Coronary artery (tissue), 2 donors: Measurements from ENCODE around the gene PML.

ENCODE experiments used
- DNase-seq: peaks from one replicate; pipeline ENCODE4 v3.0.0-alpha.2; 2017; ENCODE audit warnings: low spot score
- H3K27ac ChIP-seq, 2 donors: fragments of 200-600 bp; sonication (generic); one replicate each; pipeline ENCODE4 v1.5.1; 2016 to 2019
- H3K4me3 ChIP-seq: fragments of 200-600 bp; sonication (generic); 2 replicates; pipeline ENCODE4 v1.5.1; 2016; ENCODE audit warnings: mild to moderate bottlenecking, moderate library complexity
- CTCF ChIP-seq: fragments of 200-600 bp; sonication (generic); IDR thresholded peaks from one replicate; pipeline ENCODE4 v1.5.1; 2019; ENCODE audit warnings: antibody characterized with exemption

PML gene

DNA sequence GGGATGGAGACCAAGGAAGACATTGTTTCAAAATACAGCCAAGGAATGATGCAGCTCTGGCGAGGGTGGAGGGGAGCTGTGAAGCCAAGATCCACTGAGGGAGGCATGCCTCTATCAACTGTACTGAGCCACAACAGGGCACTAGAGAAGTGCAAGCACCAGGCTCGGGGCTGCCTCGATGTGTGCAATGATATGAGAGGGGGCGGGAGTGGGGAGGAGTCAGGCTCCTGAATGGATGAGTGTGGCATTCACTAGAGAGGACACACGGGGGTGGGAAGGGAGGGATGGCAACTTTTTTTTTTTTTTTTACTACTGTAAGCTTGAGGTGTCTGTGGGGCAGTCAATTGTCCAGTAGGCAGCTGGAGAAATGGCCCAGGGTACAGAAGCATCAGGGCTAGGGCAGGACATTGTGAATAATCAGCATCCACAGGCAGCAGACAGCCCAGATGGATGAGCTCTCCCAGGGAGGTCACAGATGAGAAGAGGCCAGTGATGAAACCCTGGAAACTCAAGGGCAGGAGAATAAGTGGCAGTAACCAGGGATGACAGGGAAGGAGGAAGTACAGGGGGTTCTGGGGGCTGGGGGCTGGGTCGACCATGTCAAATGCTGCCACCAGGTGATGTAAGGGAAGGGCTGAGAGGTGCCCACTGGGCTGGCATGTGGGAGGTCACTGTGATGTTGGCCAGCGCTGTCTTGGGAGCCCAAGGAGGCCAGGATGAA, 8.3 kb upstream of the PML start:
- TF ChIP-seq CTCF = no peak
- no peak overlapping the region for H3K4me3 ChIP-seq
- DNase-seq = no peak
- H3K27ac ChIP-seq = peak overlapping the region in 1 of 2 donors; percentile 94

- peak overlapping the region in 1 of 2 donors; percentile 93 for H3K27ac ChIP-seq
- no peak for DNase-seq
- TF ChIP-seq CTCF = no peak
- H3K4me3 ChIP-seq = no peak overlapping the region
Observed at GRCh38 chr15:73986776-73987056, 7.8 kb upstream of the PML start.

GRCh38 chr15:73987250-73987649, 7.3 kb upstream of the PML start:
- no peak for DNase-seq
- H3K27ac ChIP-seq = peak overlapping the region in 1 of 2 donors; percentile 93
- no peak overlapping the region for H3K4me3 ChIP-seq
- no peak for TF ChIP-seq CTCF

DNA sequence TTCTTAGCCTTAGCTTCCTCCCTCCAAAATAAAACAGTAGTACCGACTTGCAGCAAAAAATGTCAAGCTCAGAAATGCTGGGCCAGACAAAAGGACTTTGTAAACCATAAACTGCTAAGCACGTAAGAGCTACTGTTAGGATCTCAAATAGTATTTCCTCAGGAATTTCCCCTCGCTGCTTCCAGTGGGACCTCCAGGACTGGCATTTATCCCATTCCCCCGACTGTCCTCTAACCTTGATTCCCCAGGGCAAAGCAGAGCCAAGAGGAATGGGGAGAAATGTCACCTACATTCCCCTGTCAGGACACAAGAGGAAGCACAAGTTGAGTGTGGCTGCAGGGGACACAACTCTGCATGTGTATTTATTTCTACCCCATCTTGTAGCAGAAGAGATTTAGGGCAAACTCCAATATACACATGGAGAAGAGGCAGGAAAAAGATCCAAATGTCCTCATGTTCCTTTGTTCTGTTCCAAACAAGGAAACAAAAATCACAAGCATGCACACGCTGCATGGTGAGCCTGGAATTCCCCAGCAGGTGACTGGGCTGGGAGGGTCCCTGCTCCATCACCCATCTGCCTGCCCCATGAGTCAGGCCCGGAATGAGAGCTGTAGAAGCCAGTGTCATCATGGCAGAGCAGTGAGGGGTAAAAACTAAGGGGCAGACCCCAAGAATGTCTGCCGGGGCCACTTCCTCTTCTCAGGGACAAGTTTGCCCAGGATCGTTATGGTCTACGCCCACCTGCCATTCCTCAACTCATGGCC, 6.7 kb upstream of the PML start:
- Histone ChIP-seq H3K27ac (peak overlapping the region in 1 of 2 donors; percentile 93), H3K4me3 (no peak overlapping the region)
- no peak for TF ChIP-seq CTCF
- no peak for DNase-seq

DNA sequence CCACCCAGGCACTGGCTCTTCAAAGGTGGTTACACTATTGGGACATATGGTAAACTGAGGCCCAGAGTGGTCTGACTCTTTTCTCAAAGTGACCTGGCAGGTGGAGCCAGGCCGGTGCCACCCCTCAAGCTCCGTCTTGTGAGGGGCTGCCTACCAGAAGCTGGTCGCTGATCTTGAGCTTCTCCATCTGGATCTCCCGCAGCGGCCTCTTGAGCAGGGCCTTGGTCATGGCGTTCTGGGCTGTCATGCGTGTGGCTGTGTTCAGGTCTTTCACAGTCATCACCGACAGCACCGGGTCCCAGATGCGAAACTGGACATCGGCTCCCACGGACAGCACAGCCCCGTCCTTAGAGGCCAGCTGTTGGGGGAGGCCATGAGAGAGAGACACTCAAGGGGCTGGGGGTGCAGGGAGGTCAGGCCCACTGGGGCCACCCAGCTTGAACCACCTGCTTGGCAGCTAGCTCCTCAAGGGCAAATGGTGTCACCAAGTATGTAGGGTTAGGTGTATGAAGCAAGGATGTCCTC, 6.0 kb upstream of the PML start:
- DNase-seq = no peak
- Histone ChIP-seq H3K4me3 (no peak overlapping the region), H3K27ac (peak overlapping the region in 1 of 2 donors; percentile 93)

DNA sequence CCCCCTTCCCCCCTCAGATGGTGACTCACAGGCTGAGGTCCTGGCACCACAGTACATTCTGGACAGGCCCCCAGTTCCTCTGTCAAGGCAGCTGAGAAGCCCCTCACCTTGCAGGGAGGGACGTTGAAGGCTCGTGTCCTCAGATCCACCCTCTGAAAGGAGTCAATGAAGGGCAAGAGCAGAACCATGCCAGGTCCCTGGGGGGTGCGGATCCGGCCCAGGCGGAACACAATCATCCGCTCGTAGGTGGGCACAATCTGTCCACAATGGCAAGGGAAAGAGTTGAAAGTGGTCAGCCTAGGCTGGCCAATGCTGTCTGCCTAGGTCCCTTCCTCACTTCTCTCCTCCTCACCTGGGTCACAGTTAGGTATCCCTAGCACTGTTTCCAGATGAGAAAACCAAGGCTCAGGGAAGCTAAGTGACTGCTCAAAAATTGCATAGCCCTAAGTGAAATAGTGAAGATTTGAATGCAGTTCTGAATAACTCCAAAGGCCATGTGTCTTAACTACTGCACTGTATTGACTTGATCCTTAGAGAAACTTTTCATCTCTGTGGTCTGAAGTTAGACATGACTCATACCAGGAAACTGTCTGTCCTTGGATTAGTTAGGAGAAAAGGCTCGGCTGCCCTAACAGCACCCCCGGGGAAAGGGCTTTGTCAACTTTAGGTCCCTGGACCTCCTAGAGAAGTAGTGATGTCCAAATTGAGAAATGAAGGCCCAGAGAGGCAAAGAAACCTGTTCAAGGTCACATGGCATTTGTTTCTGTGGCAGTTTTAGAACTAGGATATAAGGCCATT, 5.3 kb upstream of the PML start:
- H3K27ac ChIP-seq = peak overlapping the region; percentile 54 to 93
- TF ChIP-seq CTCF = no peak
- DNase-seq = no peak
- H3K4me3 ChIP-seq = no peak overlapping the region

More for the DNA sequence above, 6.0 kb upstream of the PML start:
- no peak for TF ChIP-seq CTCF
